Spinal cord (tissue), 10 donors: ENCODE measurements around the gene CAMKMT. TPM values are rescaled to one million over a fixed set of nuclear protein-coding genes. Genes with fewer than 3 reads are reported as not detected.

ENCODE experiments used
- DNase-seq, 6 donors: peaks; one replicate each; pipeline versions ENCODE4 v3.0.0 to v3.0.0-alpha.2; 2013 to 2015; ENCODE audit warnings: low spot score in 6 of 6, low read depth in 4 of 6
- H3K27ac ChIP-seq: one replicate; pipeline ENCODE4 v1.5.1; 2013; ENCODE audit warnings: low read depth, low read length, control low read depth
- H3K27me3 ChIP-seq: one replicate; pipeline ENCODE4 v1.6.1; 2013; ENCODE audit warnings: low read length; ENCODE audit not compliant: control insufficient read depth, insufficient read depth
- H3K36me3 ChIP-seq: one replicate; pipeline ENCODE4 v1.6.1; 2013; ENCODE audit warnings: low read length; ENCODE audit not compliant: control insufficient read depth, insufficient read depth
- H3K4me1 ChIP-seq: one replicate; pipeline ENCODE4 v1.6.1; 2013; ENCODE audit warnings: low read length; ENCODE audit not compliant: control insufficient read depth, insufficient read depth
- H3K4me3 ChIP-seq: one replicate; pipeline ENCODE4 v1.5.1; 2013; ENCODE audit warnings: low read depth, low read length, control low read depth
- H3K9me3 ChIP-seq: one replicate; pipeline ENCODE4 v1.6.1; 2013; ENCODE audit warnings: low read length; ENCODE audit not compliant: control insufficient read depth, insufficient read depth
- WGBS: methylation state at CpG from one replicate; pipeline ENCODE4 v1.1.5; 2013; ENCODE audit warnings: missing lambda C conversion rate; ENCODE audit not compliant: insufficient coverage; 5-methylcytosine and 5-hydroxymethylcytosine counted together
- long read RNA-seq, 4 donors: transcript quantifications; one replicate each; lab custom pipeline, GENCODE V29; 2026
- polyA plus RNA-seq, 2 donors: library from polyadenylated mRNA; unstranded; fragments of 120-200 nt; gene quantifications; one replicate each; pipeline ENCODE4 v1.2.1, GENCODE V29; 2013; ENCODE audit not compliant: insufficient read length in 2 of 2
- total RNA-seq, 2 donors: library from RNA; depleted of rRNA in 1 of 2; stranded (reverse); fragments of 120-200 nt in 1 of 2; fragments of >200 nt in 1 of 2; gene quantifications; one replicate each; pipeline versions ENCODE4 v1.2.3 to v1.2.4, GENCODE V29; 2013 to 2014
- donor health status: healthy.

The CAMKMT gene
- total RNA-seq (10 to 100 TPM in 1 of 2 donors, 1 to 10 TPM in 1; 8.0 to 11.2 TPM), polyA plus RNA-seq (10 to 100 TPM; 16.6 to 16.8 TPM)
- long read RNA-seq, donor 1, partial matches to known transcripts, result 0 of 2 reads
- long read RNA-seq, donor 1, other reads (novel, unspliced or antisense), result 0 of 2 reads
- long read RNA-seq, donor 2, partial matches to known transcripts, result 0 of 1 reads
- long read RNA-seq, donor 2, other reads (novel, unspliced or antisense), result 0 of 1 reads
- long read RNA-seq, donor 3, partial matches to known transcripts, result 0 of 3 reads
- long read RNA-seq, donor 3, other reads (novel, unspliced or antisense), result 0 of 3 reads
- long read RNA-seq, donor 4, transcript CAMKMT-210 (8 exons, 594 nt), result major isoform, 7 of 7 reads
- long read RNA-seq, donor 4, partial matches to known transcripts, result 0 of 7 reads
- long read RNA-seq, donor 4, other reads (novel, unspliced or antisense), result 0 of 7 reads

GRCh38 chr2:44361330-44362206 lies at the start of gene CAMKMT, which contains the start of gene PREPL:
CAMKMT (plus strand) TSS chr2:44361947.
PREPL (minus strand) TSS chr2:44361494; CDS start chr2:44346342, 15,152 bp downstream.
- H3K27me3 ChIP-seq, result no peaks in the 10 kb centered on the region
- peak; percentile 96 to 99 (median 98) for DNase-seq
- H3K27ac ChIP-seq, result peak within 1 kb of the TSS; percentile 99
- no peaks in the 10 kb centered on the region for H3K36me3 ChIP-seq
- H3K4me1 ChIP-seq, result peaks cover 4% of the 10 kb centered on the region
- no peaks in the 10 kb centered on the region for H3K9me3 ChIP-seq
- 0% methylated on average over 55 of the region's 57 CpGs for WGBS
- peak within 1 kb of the TSS; percentile 87 for H3K4me3 ChIP-seq

- peaks cover 10% of the 10 kb centered on the region for H3K36me3 ChIP-seq
- no peaks in the 10 kb centered on the region for H3K4me1 ChIP-seq
- no peaks in the 10 kb centered on the region for H3K27me3 ChIP-seq
- no peak overlapping the region for H3K4me3 ChIP-seq
- peaks cover 6% of the 10 kb centered on the region for H3K9me3 ChIP-seq
- DNase-seq, result no peak
- no peak overlapping the region for H3K27ac ChIP-seq
Measured at GRCh38 chr2:44314362-44314761, 47.4 kb upstream of the CAMKMT start.

GRCh38 chr2:44315945-44316344 lies 45.8 kb upstream of the CAMKMT start:
- peaks cover 2% of the 10 kb centered on the region for H3K9me3 ChIP-seq
- peaks cover 10% of the 10 kb centered on the region for H3K36me3 ChIP-seq
- no peak overlapping the region for H3K27ac ChIP-seq
- DNase-seq, result no peak
- H3K4me1 ChIP-seq, result no peaks in the 10 kb centered on the region
- H3K27me3 ChIP-seq, result no peaks in the 10 kb centered on the region
- H3K4me3 ChIP-seq, result no peak overlapping the region

GRCh38 chr2:44320832-44321231 lies 40.9 kb upstream of the CAMKMT start:
- WGBS, result no CpG with 5 or more reads among the region's 1 CpG
- H3K36me3 ChIP-seq, result peaks cover 17% of the 10 kb centered on the region
- DNase-seq, result no peak
- no peak overlapping the region for H3K4me3 ChIP-seq
- no peaks in the 10 kb centered on the region for H3K27me3 ChIP-seq
- H3K9me3 ChIP-seq, result no peaks in the 10 kb centered on the region
- no peaks in the 10 kb centered on the region for H3K4me1 ChIP-seq
- no peak overlapping the region for H3K27ac ChIP-seq

GRCh38 chr2:44321360-44321759 lies 40.4 kb upstream of the CAMKMT start:
- H3K27me3 ChIP-seq, result no peaks in the 10 kb centered on the region
- H3K27ac ChIP-seq, result no peak overlapping the region
- no peak overlapping the region for H3K4me3 ChIP-seq
- no peak for DNase-seq
- peaks cover 19% of the 10 kb centered on the region for H3K36me3 ChIP-seq
- H3K4me1 ChIP-seq, result no peaks in the 10 kb centered on the region
- WGBS, result no CpG with 5 or more reads among the region's 5 CpGs
- no peaks in the 10 kb centered on the region for H3K9me3 ChIP-seq

GRCh38 chr2:44324971-44325426 lies 36.7 kb upstream of the CAMKMT start:
- Histone ChIP-seq H3K36me3 (peaks cover 27% of the 10 kb centered on the region), H3K4me3 (no peak overlapping the region), H3K27me3 (no peaks in the 10 kb centered on the region), H3K9me3 (no peaks in the 10 kb centered on the region), H3K27ac (no peak overlapping the region), H3K4me1 (no peaks in the 10 kb centered on the region)
- no CpG with 5 or more reads among the region's 1 CpG for WGBS
- peak in 1 of 6 donors; percentile 25 for DNase-seq

GRCh38 chr2:44325897-44326296 lies 35.9 kb upstream of the CAMKMT start:
- H3K4me3 ChIP-seq, result no peak overlapping the region
- no peaks in the 10 kb centered on the region for H3K4me1 ChIP-seq
- WGBS, result 100% methylated on average over 1 of the region's 4 CpGs
- no peaks in the 10 kb centered on the region for H3K27me3 ChIP-seq
- H3K9me3 ChIP-seq, result no peaks in the 10 kb centered on the region
- no peak for DNase-seq
- H3K27ac ChIP-seq, result no peak overlapping the region
- peaks cover 30% of the 10 kb centered on the region for H3K36me3 ChIP-seq

GRCh38 chr2:44326548-44327264 lies 35.0 kb upstream of the CAMKMT start:
- H3K36me3 ChIP-seq, result peaks cover 36% of the 10 kb centered on the region
- DNase-seq, result no peak
- no peak overlapping the region for H3K4me3 ChIP-seq
- H3K27me3 ChIP-seq, result no peaks in the 10 kb centered on the region
- H3K9me3 ChIP-seq, result no peaks in the 10 kb centered on the region
- WGBS, result 67% methylated on average over 3 of the region's 13 CpGs
- no peaks in the 10 kb centered on the region for H3K4me1 ChIP-seq
- no peak overlapping the region for H3K27ac ChIP-seq

- peaks cover 33% of the 10 kb centered on the region for H3K36me3 ChIP-seq
- no peak overlapping the region for H3K27ac ChIP-seq
- H3K27me3 ChIP-seq, result no peaks in the 10 kb centered on the region
- no peaks in the 10 kb centered on the region for H3K4me1 ChIP-seq
- H3K9me3 ChIP-seq, result no peaks in the 10 kb centered on the region
- DNase-seq, result no peak
- WGBS, result 80% methylated on average over 2 of the region's 2 CpGs
- no peak overlapping the region for H3K4me3 ChIP-seq
Measured at GRCh38 chr2:44328750-44329149, 33.0 kb upstream of the CAMKMT start.
